HCT116 (cell line): ENCODE data around the gene WDFY2. TPM values are rescaled to one million over a fixed set of nuclear protein-coding genes. Genes with fewer than 3 reads are reported as not detected.

Experiments used
- ATAC-seq: fragments of 200-7000 bp; cut with Tn5 transposase; 2 replicates; pipeline ENCODE4 v1.9.1; 2020; ENCODE audit warnings: mild to moderate bottlenecking, moderate library complexity
- BruUV-seq: library from RNA; stranded (reverse); fragments of 400-500 nt; replicated peaks from 2 replicates; lab custom pipeline; 2021; lab: Mats Ljungman, UMichigan
- CTCF ChIA-PET: fragments of 300-600 bp; sonication (Branson Sonifier 250); formaldehyde crosslinking; loops from one replicate; lab custom pipeline; 2021; ENCODE audit warnings: antibody characterized with exemption; lab: Charles Lee
- POLR2A ChIA-PET: fragments of 300-600, 350-600 bp; sonication (Branson Sonifier 250); formaldehyde crosslinking; loops from one replicate; lab custom pipeline; 2021; ENCODE audit warnings: antibody characterized with exemption; lab: Charles Lee
- RAD21 ChIA-PET, 2 experiments: fragments of 300-600 bp; sonication (Branson Sonifier 250); formaldehyde crosslinking; loops; one replicate each; lab custom pipeline; 2023; ENCODE audit warnings: low total read pairs in 2 of 2; ENCODE audit not compliant: uncharacterized antibody in 2 of 2, unreplicated experiment in 2 of 2, low non-redundant PET in 1 of 2; lab: Charles Lee
- DNase-seq: peaks from one replicate; pipeline ENCODE4 v3.0.0-alpha.2; 2010; ENCODE audit warnings: low read depth, low spot score
- H2AFZ ChIP-seq: fragments of 200-600 bp; shearing (Covaris generic), sonication (generic); 2 replicates; pipeline ENCODE4 v1.6.1; 2017; ENCODE audit warnings: low read depth, mixed run types, mixed read lengths, antibody characterized with exemption, low read length; ENCODE audit not compliant: poor library complexity, severe bottlenecking
- H3K27ac ChIP-seq: 2 replicates; pipeline ENCODE4 v1.5.1; 2012; ENCODE audit warnings: low read depth, low read length
- H3K27me3 ChIP-seq: fragments of 200-600 bp; sonication (generic); 2 replicates; pipeline ENCODE4 v1.6.1; 2016; ENCODE audit warnings: mixed run types, low read length, mixed read lengths; ENCODE audit not compliant: insufficient read depth
- H3K36me3 ChIP-seq, 2 experiments: fragments of 200-500 bp in 1 of 2; fragments of 200-600 bp in 1 of 2; sonication (Bioruptor generic) in 1 of 2; sonication (generic) in 1 of 2; 2 replicates each; pipeline versions ENCODE4 v1.5.1 to v1.6.1; 2014 to 2016; ENCODE audit warnings: low read length in 2 of 2, inconsistent platforms in 1 of 2, mixed read lengths in 1 of 2, mixed run types in 1 of 2; ENCODE audit not compliant: insufficient read depth in 2 of 2, control insufficient read depth in 1 of 2
- H3K4me1 ChIP-seq, 2 experiments: fragments of 200-600 bp in 1 of 2; sonication (generic) in 1 of 2; 2 replicates each; pipeline versions ENCODE4 v1.5.1 to v1.6.1; 2012 to 2017; ENCODE audit warnings: low read length in 2 of 2, inconsistent platforms in 1 of 2, mild to moderate bottlenecking in 1 of 2, mixed read lengths in 1 of 2, mixed run types in 1 of 2, moderate library complexity in 1 of 2; ENCODE audit not compliant: insufficient read depth in 2 of 2, control insufficient read depth in 1 of 2
- H3K4me2 ChIP-seq: fragments of 200-600 bp; sonication (generic); 2 replicates; pipeline ENCODE4 v1.6.1; 2017; ENCODE audit warnings: mixed run types, low read length, mixed read lengths
- H3K4me3 ChIP-seq, 2 experiments: fragments of 200-600 bp in 1 of 2; sonication (generic) in 1 of 2; replicated peaks in 1 of 2; 2 replicates each; pipeline ENCODE4 v1.5.1; 2011 to 2016; ENCODE audit warnings: low read length in 2 of 2, control low read depth in 1 of 2, low read depth in 1 of 2, mild to moderate bottlenecking in 1 of 2, mixed read lengths in 1 of 2, mixed run types in 1 of 2
- H3K79me2 ChIP-seq: fragments of 200-600 bp; sonication (generic); 2 replicates; pipeline ENCODE4 v1.6.1; 2017; ENCODE audit warnings: mild to moderate bottlenecking, mixed run types, low read length, moderate library complexity, mixed read lengths; ENCODE audit not compliant: insufficient read depth
- H3K9ac ChIP-seq: fragments of 200-600 bp; sonication (generic); 2 replicates; pipeline ENCODE4 v1.6.1; 2016; ENCODE audit warnings: low read length, mixed read lengths
- H3K9me2 ChIP-seq: fragments of 200-600 bp; sonication (generic), shearing (Covaris generic); 2 replicates; pipeline ENCODE4 v1.6.1; 2017; ENCODE audit warnings: mixed run types, mild to moderate bottlenecking, moderate library complexity; ENCODE audit not compliant: insufficient read depth
- H3K9me3 ChIP-seq, 2 experiments: fragments of 200-500 bp in 1 of 2; fragments of 200-600 bp in 1 of 2; sonication (Bioruptor generic) in 1 of 2; sonication (generic) in 1 of 2; 2 replicates each; pipeline ENCODE4 v1.6.1; 2014 to 2017; ENCODE audit warnings: low read length in 2 of 2, mixed read lengths in 2 of 2, inconsistent platforms in 1 of 2, low read depth in 1 of 2, mild to moderate bottlenecking in 1 of 2, mixed run types in 1 of 2, moderate library complexity in 1 of 2; ENCODE audit not compliant: control insufficient read depth in 1 of 2, insufficient read depth in 1 of 2
- H4K20me1 ChIP-seq: fragments of 200-600 bp; sonication (generic), shearing (Covaris generic); 2 replicates; pipeline ENCODE4 v1.6.1; 2017; ENCODE audit warnings: mixed run types, mild to moderate bottlenecking, moderate library complexity; ENCODE audit not compliant: insufficient read depth
- CBX3 ChIP-seq: IDR thresholded peaks from 2 replicates; pipeline ENCODE4 v1.6.1; 2012; ENCODE audit warnings: low read depth
- CEBPB ChIP-seq: IDR thresholded peaks from 2 replicates; pipeline ENCODE4 v1.6.1; 2012; ENCODE audit warnings: low read depth
- CTCF ChIP-seq, 3 experiments: fragments of 200-600 bp in 1 of 3; sonication (generic) in 1 of 3; IDR thresholded peaks in 2 of 3; conservative IDR thresholded peaks in 1 of 3; 2 replicates each; pipeline ENCODE4 v1.5.1; 2012 to 2017; ENCODE audit warnings: low read depth in 2 of 3, low read length in 2 of 3, antibody characterized with exemption in 1 of 3, borderline replicate concordance in 1 of 3, control low read depth in 1 of 3, mild to moderate bottlenecking in 1 of 3, mixed read lengths in 1 of 3, mixed run types in 1 of 3, moderate library complexity in 1 of 3; ENCODE audit not compliant: insufficient read depth in 1 of 3
- EGR1 ChIP-seq: IDR thresholded peaks from 2 replicates; pipeline ENCODE4 v1.6.1; 2012; ENCODE audit warnings: low read depth
- EZH2 ChIP-seq: fragments of 200-600 bp; sonication (generic); IDR thresholded peaks from 2 replicates; pipeline ENCODE4 v1.6.1; 2017; ENCODE audit warnings: antibody characterized with exemption, mixed run types
- EZH2phosphoT487 ChIP-seq: fragments of 200-600 bp; IDR thresholded peaks from 2 replicates; pipeline ENCODE4 v1.6.1; 2018; ENCODE audit warnings: antibody characterized with exemption, borderline replicate concordance
- FOSL1 ChIP-seq: IDR thresholded peaks from 2 replicates; pipeline ENCODE4 v1.6.1; 2012; ENCODE audit warnings: low read depth
- RAD21 ChIP-seq: IDR thresholded peaks from 2 replicates; pipeline ENCODE4 v1.6.1; 2012; ENCODE audit warnings: low read depth, mild to moderate bottlenecking
- SRF ChIP-seq: IDR thresholded peaks from 2 replicates; pipeline ENCODE4 v1.6.1; 2012; ENCODE audit warnings: low read depth
- ZBTB33 ChIP-seq: IDR thresholded peaks from 2 replicates; pipeline ENCODE4 v1.6.1; 2011; ENCODE audit warnings: mild to moderate bottlenecking, low read length, moderate library complexity; ENCODE audit not compliant: insufficient replicate concordance; ENCODE audit errors: extremely low read depth
- ZNF274 ChIP-seq: fragments of 200-500 bp; sonication (Bioruptor generic); IDR thresholded peaks from 2 replicates; pipeline ENCODE4 v1.6.1; 2014; ENCODE audit warnings: mild to moderate bottlenecking, low read depth, low read length, inconsistent platforms
- intact Hi-C: fragments of 100-400 bp; cut with micrococcal nuclease; formaldehyde crosslinking; loops from 2 replicates; pipeline ENCODE4 v1.10.0; 2022
- total RNA-seq: library from RNA; stranded (reverse); gene quantifications from one replicate; pipeline ENCODE4 v1.2.1, GENCODE V29; 2021; ENCODE audit not compliant: unreplicated experiment
- TF ChIP-seq, protein P1 (sequence below): IDR thresholded peaks from 2 replicates; pipeline ENCODE4 v1.6.1; 2012
- TF ChIP-seq, protein P2 (sequence below): IDR thresholded peaks from 2 replicates; pipeline ENCODE4 v1.6.1; 2012; ENCODE audit warnings: low read depth

WDFY2 gene
- total RNA-seq, 1 experiment from 2014 or later: 6.1 TPM

DNA sequence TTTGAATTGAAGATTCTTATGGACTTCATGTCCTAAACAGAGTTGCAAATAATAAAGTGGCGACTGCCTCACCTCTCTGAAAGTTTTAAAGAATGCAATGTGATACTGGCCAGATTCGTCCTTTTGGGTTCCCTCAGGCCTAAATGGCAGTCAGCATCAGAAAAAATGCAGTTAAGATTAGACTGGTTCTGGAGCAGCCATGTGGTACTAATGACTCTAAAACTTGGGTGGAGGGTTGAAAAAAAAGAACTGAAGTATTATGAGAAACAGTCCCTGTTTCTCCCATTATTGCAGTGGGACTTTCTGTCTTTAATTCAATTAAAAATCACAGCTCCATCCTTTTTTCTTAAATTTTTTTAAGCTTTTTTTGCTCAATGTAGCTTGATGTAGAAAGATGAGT, 37.3 kb downstream of the WDFY2 start:
- no peak for DNase-seq
- no peak for ATAC-seq
- no peak overlapping the region for H3K27ac ChIP-seq
- H3K36me3 ChIP-seq: no peaks in the 10 kb centered on the region
- intact Hi-C loops: no loop called here
- H3K4me1 ChIP-seq: no peaks in the 10 kb centered on the region
- no TSS peak for BruUV-seq
- H3K27me3 ChIP-seq: no peaks in the 10 kb centered on the region
- ChIA-PET POLR2A (no interaction called here), RAD21 (no interaction called here), CTCF (no interaction called here)
- H2AFZ ChIP-seq: no peak overlapping the region
- H3K9ac ChIP-seq: no peak overlapping the region
- no peaks in the 10 kb centered on the region for H3K9me2 ChIP-seq
- no peak for TF ChIP-seq RAD21
- TF ChIP-seq ZNF274: no peak
- TF ChIP-seq EZH2: no peak
- no peak for TF ChIP-seq CBX3
- no peak for TF ChIP-seq EZH2phosphoT487
- TF ChIP-seq CEBPB: no peak
- no peak for TF ChIP-seq ZBTB33
- TF ChIP-seq EGR1: no peak
- no peak for TF ChIP-seq SRF
- TF ChIP-seq CTCF (IDR thresholded peaks at IDR 0.05 in 2 of 3, conservative IDR thresholded peaks at IDR 0.05 in 1 of 3; ENCODE audit: borderline replicate concordance in 1 of 3, insufficient read depth in 1 of 3, low read depth in 2 of 3, low read length in 2 of 3): no peak
- TF ChIP-seq, protein P1, sequence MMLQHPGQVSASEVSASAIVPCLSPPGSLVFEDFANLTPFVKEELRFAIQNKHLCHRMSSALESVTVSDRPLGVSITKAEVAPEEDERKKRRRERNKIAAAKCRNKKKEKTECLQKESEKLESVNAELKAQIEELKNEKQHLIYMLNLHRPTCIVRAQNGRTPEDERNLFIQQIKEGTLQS: no peak
- TF ChIP-seq FOSL1: no peak
- TF ChIP-seq, protein P2, sequence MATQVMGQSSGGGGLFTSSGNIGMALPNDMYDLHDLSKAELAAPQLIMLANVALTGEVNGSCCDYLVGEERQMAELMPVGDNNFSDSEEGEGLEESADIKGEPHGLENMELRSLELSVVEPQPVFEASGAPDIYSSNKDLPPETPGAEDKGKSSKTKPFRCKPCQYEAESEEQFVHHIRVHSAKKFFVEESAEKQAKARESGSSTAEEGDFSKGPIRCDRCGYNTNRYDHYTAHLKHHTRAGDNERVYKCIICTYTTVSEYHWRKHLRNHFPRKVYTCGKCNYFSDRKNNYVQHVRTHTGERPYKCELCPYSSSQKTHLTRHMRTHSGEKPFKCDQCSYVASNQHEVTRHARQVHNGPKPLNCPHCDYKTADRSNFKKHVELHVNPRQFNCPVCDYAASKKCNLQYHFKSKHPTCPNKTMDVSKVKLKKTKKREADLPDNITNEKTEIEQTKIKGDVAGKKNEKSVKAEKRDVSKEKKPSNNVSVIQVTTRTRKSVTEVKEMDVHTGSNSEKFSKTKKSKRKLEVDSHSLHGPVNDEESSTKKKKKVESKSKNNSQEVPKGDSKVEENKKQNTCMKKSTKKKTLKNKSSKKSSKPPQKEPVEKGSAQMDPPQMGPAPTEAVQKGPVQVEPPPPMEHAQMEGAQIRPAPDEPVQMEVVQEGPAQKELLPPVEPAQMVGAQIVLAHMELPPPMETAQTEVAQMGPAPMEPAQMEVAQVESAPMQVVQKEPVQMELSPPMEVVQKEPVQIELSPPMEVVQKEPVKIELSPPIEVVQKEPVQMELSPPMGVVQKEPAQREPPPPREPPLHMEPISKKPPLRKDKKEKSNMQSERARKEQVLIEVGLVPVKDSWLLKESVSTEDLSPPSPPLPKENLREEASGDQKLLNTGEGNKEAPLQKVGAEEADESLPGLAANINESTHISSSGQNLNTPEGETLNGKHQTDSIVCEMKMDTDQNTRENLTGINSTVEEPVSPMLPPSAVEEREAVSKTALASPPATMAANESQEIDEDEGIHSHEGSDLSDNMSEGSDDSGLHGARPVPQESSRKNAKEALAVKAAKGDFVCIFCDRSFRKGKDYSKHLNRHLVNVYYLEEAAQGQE: no peak
- no peaks in the 10 kb centered on the region for H3K9me3 ChIP-seq
- no peaks in the 10 kb centered on the region for H3K79me2 ChIP-seq
- no peaks in the 10 kb centered on the region for H4K20me1 ChIP-seq
- no peak overlapping the region for H3K4me3 ChIP-seq
- H3K4me2 ChIP-seq: no peak overlapping the region
